Mononuclear cell (primary cell): ENCODE measurements around the gene AOPEP. TPM values are rescaled to one million over a fixed set of nuclear protein-coding genes. Genes with fewer than 3 reads are reported as not detected.

ENCODE experiments used
- H3K27me3 ChIP-seq: 2 replicates; pipeline ENCODE4 v1.6.0; 2011; ENCODE audit warnings: low read length, control low read depth; ENCODE audit not compliant: insufficient read depth
- H3K4me1 ChIP-seq: 2 replicates; pipeline ENCODE4 v1.5.1; 2011; ENCODE audit warnings: mild to moderate bottlenecking, low read length, control low read depth; ENCODE audit not compliant: insufficient read depth
- H3K4me3 ChIP-seq: 2 replicates; pipeline ENCODE4 v1.5.1; 2011; ENCODE audit warnings: mild to moderate bottlenecking, low read length, moderate library complexity
- H3K9me3 ChIP-seq: 2 replicates; pipeline ENCODE4 v1.5.1; 2011; ENCODE audit warnings: low read depth, mild to moderate bottlenecking, control low read depth, low read length
- total RNA-seq: library from RNA; depleted of rRNA; stranded (reverse); fragments of >200 nt; gene quantifications from one replicate; pipeline ENCODE4 v1.2.3, GENCODE V29; 2012

The AOPEP gene
- total RNA-seq, 1 donor = 6.2 TPM

DNA sequence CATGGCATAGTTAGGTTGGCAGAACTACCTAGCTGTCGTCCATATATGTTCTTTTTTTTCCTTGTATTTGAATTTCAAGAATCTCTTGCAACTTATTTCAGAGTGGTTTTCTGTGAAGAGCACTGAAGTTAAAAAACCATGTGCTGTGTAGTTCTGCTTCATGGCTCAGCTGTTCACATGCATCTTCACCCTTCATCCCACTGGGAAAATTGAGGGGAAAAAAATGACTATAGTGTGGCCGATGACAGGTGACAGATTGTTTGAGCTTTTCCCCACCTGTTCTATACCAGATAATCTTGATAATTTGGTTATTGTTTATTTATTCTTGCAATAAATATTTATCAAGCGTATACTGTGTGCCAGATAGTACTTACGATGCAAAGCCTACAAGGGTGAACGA lies 77.8 kb downstream of the AOPEP start:
- H3K27me3 ChIP-seq = no peaks in the 10 kb centered on the region
- no peaks in the 10 kb centered on the region for H3K9me3 ChIP-seq
- no peak overlapping the region for H3K4me3 ChIP-seq
- H3K4me1 ChIP-seq = peaks cover 9% of the 10 kb centered on the region

DNA sequence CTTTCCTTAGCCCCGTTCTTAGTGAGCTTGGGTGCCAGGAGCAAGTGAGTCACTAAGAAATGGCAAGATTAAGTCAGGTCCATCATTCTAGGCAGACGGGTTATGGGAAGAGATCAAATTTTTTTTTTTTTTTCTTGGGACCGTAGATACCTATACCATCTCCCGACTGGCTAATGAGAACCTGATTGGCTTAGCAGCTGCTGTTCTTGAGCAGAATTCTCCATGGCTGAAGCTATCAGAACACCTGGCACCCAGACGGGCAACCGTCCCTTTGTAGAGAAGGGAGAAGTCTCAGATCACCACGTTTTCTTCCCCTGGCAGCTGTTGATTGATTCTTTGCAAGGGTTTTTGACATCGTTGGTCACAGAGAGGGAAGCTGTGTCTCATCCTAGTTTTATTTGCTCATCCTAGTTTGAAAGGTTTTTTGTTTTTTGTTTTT lies 78.6 kb downstream of the AOPEP start:
- Histone ChIP-seq H3K4me1 (peaks cover 9% of the 10 kb centered on the region), H3K4me3 (no peak overlapping the region), H3K27me3 (no peaks in the 10 kb centered on the region), H3K9me3 (no peaks in the 10 kb centered on the region)

DNA sequence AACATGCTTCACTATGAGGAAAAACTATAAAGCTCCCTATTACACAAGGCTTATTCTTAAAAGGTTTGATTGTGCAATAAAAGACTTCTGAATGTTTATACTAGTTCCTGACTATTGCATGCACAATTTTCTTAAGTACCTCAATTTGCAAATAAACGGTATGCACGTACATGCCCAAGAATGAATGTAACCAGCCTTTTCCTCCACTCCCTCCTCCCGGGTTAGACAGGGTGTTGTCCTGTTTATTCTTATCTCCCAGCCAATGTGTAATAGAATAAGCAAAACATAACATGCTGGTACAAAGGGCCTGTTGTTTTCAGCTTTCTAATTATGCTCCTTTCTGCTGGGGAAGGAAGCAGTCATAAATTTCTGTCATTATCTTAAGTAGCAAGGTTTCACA lies 79.1 kb downstream of the AOPEP start:
- Histone ChIP-seq H3K27me3 (no peaks in the 10 kb centered on the region), H3K4me3 (no peak overlapping the region), H3K4me1 (peaks cover 9% of the 10 kb centered on the region), H3K9me3 (no peaks in the 10 kb centered on the region)

DNA sequence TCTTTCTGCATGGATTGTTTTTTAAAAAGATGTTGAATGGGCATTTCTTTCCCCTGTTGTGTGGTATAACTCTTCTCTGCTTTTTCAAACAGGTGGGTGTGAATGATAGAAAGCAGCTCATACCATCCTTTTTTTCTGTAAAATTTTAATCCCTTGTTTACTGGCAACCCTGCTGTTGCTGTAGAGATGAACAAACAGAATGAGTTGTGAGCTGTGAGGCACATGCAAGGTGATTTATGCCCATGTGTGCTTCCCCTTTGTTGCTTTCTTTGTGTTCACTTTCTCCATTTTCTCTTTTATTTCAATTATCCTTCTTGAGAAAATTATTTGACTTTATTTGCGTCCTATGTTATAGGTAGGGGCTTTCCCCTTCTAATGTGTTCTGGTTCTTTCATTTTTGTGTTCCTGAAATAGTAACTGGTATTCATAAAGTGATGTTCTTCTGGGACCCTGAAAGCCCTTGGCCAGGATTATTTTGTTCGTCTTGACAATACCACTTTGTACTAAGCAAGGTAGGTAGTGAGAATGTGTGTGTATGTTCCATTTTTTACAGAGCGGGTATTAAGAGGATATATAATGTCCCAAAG lies 79.9 kb downstream of the AOPEP start:
- H3K9me3 ChIP-seq = no peaks in the 10 kb centered on the region
- no peak overlapping the region for H3K4me3 ChIP-seq
- H3K4me1 ChIP-seq = peaks cover 9% of the 10 kb centered on the region
- no peaks in the 10 kb centered on the region for H3K27me3 ChIP-seq

DNA sequence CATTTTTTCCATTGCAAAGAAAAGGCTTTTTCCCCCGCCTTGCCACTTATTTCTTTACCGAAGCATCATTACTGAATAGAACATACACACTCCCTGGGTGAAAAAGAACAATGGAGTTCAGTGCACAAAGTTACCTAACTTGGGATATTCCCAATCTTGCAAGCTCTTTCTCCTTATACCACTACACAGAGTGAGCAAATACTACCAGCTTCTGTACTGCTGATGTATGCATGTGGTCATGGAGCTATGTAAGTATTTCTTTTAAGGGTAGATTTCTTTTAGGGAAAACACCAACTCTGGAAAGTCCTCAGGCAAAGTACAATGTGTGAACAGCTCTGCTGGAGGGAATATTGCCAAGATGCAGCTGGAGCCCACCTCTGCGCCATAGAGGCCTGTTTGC lies 81.1 kb downstream of the AOPEP start:
- H3K4me3 ChIP-seq = no peak overlapping the region
- H3K4me1 ChIP-seq = peaks cover 9% of the 10 kb centered on the region
- no peaks in the 10 kb centered on the region for H3K27me3 ChIP-seq
- H3K9me3 ChIP-seq = no peaks in the 10 kb centered on the region

DNA sequence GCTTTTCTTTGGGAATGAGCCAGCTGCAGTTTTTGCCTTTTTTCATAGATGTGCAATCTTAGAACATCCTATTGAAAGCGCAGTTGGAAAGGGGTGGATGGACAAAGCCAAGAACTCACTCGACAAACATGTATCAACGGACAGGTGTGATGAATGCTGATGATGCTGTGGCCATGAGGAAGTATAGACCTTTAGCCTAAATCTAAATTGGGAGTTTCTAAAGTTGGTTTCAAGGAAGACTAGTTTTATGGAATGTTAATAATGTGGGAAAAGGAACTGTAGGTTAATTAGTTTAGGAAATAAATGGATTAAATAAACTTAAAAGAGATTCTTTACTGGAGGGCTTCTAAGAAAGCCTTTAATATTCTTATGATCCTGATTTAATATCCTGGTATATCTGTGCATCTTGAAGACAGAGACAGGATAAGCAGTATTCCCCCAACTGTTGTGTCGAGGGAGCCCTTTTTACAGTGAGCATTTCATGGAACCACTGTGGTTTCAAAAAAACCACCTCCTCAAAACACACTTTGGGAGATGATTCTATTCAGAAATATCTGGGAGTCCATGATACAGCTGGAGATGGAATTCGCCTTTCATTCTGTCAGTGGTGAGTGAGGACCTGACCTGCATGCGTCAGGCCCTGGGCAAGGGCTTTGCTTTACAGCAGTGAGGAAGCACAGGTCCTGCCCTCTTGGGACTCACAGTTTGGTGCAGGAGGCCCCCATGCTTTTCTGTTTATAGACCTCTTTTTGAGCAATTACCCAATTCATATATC lies 82.6 kb downstream of the AOPEP start:
- no peaks in the 10 kb centered on the region for H3K9me3 ChIP-seq
- peaks cover 9% of the 10 kb centered on the region for H3K4me1 ChIP-seq
- no peaks in the 10 kb centered on the region for H3K27me3 ChIP-seq
- no peak overlapping the region for H3K4me3 ChIP-seq

DNA sequence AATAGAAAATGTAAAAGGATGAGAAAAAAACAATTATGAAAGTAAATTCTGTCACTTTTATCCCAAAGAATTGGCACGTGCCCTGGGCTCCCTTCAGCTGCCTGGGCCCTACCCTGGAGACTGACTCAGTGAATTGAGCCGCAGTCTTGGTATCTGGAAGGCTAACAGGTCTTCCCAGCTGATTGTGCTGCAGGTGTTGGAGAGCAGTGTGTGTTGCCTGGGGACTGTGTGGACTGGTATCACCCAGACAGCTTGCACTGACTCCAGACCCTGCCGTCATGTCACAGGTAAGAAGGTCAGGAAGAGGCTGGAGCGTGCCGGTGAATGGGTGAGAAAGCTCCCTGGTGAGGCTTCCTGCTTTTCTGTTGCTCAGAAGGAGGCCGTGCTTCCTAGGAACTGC lies 83.3 kb downstream of the AOPEP start:
- Histone ChIP-seq H3K9me3 (no peaks in the 10 kb centered on the region), H3K4me1 (peaks cover 9% of the 10 kb centered on the region), H3K4me3 (no peak overlapping the region), H3K27me3 (no peaks in the 10 kb centered on the region)

DNA sequence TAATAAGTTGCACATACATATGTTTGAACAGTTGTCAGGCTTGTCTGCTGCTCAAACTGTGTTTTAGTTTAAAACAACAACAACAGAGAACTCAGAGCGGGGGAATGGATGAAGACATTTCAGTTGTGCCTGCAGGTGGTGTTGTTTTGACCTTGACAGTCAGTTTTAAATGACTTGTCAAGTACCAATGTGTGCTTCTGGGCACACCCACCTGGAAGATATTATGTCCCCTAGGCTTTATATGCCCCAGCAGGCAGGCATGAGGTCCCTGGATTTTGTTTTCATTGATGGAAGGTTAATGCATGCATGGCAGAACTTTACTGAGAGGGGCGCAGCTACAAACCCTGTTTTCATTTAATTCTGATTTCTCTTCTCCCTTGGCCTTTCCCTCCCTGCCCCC lies 84.6 kb downstream of the AOPEP start:
- Histone ChIP-seq H3K4me3 (no peak overlapping the region), H3K27me3 (no peaks in the 10 kb centered on the region), H3K9me3 (no peaks in the 10 kb centered on the region), H3K4me1 (no peaks in the 10 kb centered on the region)

DNA sequence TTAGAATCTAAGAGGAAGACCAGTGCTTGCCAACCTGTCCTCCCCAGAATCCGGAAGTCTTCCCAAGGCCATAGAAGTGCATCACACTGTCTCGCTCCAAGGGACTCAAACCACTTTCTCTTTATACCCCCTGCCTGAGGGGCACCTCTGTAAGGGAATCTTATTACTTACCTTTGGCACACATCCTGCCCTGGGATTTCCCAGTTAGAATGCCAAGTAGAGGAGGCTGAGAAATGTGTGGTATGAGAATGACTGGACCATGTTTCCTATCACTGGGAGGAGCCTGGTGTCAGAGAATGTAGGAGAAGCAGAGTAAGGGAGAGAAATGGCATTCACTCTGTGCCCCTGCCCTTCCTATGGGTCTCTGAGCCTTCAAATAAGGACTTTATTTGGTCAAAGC lies 85.8 kb downstream of the AOPEP start:
- Histone ChIP-seq H3K4me1 (no peaks in the 10 kb centered on the region), H3K27me3 (no peaks in the 10 kb centered on the region), H3K9me3 (no peaks in the 10 kb centered on the region), H3K4me3 (no peak overlapping the region)

DNA sequence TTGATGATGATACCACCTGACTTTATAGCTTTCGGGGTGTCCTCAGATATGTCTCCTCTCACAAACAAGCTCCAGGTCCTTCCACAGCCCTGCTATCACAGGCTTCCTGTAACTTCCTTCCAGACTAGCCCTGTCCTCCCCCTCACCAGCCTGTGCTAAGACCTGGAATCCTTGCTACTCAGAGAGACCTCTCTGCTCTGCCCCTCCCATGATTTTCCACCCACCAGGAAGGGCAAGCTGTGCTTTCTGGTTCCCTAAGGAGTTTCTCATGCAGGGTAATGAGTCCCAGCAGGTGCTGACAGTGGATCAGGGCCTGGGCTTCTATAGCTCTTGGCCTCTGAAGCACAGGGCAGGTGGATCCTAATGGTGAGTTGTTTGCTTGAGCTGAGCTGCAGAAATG lies 86.9 kb downstream of the AOPEP start:
- H3K27me3 ChIP-seq = no peaks in the 10 kb centered on the region
- no peak overlapping the region for H3K4me3 ChIP-seq
- no peaks in the 10 kb centered on the region for H3K4me1 ChIP-seq
- no peaks in the 10 kb centered on the region for H3K9me3 ChIP-seq

DNA sequence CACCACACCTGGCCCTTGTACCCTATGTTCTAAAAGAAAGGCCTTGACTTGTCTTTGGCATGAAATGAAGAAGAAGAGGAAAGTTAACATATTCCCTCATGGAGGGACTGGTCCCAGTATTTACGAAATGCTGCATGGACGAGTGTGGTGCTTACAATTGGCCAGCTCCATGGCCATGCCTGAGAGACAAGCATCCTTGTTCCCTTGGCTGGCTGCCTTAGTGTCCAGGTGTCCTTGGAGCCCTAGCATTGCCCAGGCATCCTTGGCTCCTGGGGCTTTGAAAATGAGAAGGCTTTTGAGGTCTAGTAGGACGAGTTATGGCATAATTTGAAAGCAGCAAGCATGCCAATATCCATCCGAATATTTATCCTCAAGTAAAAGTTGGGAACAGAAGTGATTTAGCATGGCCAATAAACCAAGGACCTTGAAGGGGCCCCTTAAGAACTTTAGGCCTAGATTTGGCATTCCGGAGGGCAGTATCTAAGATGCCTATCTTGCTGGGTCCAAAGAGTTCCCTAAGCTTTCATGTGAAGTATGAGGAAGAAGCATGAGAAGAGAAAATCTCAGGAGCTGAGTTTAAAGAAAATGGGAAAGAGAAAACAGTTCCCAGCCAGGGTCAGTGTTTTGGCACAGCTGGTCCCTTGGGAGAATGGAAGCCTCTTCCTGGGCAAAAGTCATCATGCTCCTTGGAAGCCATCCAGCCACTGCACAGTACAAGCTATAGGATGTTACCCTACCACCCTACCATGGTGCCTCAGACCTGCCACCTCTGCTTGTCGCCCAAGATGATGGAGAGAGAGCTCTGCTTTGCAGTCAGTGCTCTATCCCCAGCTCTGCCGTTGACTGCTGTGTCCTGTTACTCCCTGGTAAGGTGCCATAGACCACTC lies 91.0 kb downstream of the AOPEP start:
- no peak overlapping the region for H3K4me3 ChIP-seq
- no peaks in the 10 kb centered on the region for H3K27me3 ChIP-seq
- no peaks in the 10 kb centered on the region for H3K4me1 ChIP-seq
- H3K9me3 ChIP-seq = no peaks in the 10 kb centered on the region

DNA sequence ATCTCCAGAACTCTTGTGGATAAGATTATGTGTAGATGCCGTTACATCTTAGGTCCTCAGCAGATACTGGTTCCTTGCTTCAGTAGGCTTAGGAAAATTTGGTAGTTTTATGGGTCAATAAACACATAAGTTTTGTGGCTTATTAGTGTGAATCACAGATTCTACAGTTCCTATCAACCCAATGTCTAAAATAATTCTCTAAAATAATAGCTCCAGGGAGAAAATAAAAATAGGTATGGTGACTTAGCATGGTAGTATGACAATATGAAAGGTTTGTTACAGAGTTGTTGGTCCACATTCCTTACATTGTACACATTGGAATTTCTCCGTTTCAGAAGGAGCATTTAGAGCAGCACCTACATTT lies 91.7 kb downstream of the AOPEP start:
- Histone ChIP-seq H3K4me3 (no peak overlapping the region), H3K27me3 (no peaks in the 10 kb centered on the region), H3K9me3 (no peaks in the 10 kb centered on the region), H3K4me1 (no peaks in the 10 kb centered on the region)

DNA sequence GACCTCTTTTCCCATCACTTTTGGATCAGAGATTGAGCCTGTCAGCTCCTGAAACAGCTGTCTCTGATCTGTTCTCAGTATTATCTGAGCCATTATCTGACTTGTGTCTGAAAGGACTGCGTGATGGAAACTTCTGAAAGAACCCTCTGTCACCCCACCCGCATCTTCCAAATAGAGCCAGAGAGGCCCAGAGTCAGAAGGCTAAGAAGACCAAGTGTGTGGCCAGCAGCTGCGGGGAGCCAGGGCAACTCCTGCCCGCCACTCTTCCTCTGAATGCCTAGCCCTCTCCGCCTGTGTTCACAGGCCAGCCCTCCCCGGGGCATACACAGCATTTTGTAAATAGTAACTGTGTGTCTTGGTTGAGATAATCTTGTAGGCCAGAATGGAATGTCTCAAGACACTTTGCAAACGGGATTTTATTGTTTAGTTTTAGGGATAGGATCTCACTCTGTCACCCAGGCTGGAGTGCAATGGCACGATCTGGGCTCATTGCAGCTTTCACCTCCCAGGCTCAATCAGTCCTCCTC lies 92.7 kb downstream of the AOPEP start:
- Histone ChIP-seq H3K9me3 (no peaks in the 10 kb centered on the region), H3K27me3 (no peaks in the 10 kb centered on the region), H3K4me1 (no peaks in the 10 kb centered on the region), H3K4me3 (no peak overlapping the region)

DNA sequence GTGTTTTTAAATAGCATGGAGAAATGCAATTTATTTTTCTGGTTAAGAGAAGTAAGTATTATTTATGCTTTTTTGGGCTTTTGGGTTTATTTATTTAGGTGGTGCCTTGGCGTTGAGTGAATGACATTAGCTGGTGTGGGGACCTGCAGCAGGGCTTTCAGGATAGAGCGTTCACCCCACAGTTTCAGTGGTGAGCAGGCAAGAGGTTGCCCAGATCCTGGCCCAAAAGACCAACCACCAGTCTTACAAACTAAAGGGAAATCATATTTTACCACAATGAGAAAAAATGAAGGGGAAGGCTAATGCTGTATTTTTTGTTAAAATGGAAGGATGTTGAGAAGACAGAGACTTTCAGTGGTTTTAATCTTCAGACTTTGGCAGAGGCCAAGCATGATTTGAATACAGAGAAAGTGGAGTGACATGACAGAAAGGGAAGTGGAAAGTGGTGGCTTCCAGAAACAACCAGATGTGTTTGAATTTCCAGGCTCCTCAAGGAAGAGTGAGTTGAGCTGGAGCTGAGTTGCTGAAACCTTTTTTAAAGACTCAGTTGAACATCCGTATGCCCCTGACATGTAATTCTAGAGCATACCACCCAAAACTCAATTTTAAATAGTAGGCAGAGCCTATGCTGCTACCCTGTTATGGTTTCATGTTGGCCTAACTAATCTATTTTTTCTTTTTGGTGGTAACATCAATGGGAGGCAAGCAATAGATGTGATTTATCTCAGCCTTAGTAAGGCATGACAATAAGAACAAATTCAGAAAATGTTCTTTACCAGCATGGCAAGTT lies 94.8 kb downstream of the AOPEP start:
- Histone ChIP-seq H3K27me3 (no peaks in the 10 kb centered on the region), H3K9me3 (no peaks in the 10 kb centered on the region), H3K4me3 (no peak overlapping the region), H3K4me1 (no peaks in the 10 kb centered on the region)
